K562 (cell line): ENCODE data around the gene TCF3. TPM values are rescaled to one million over a fixed set of nuclear protein-coding genes. Genes with fewer than 3 reads are reported as not detected.

Experiments used
- DACH1 ChIP-seq: fragments of 450-650 bp; IDR thresholded peaks from 2 replicates; pipeline ENCODE4 v1.6.1; 2018; ENCODE audit not compliant: partially characterized antibody
- FOXP1 ChIP-seq: sonication (generic); formaldehyde crosslinking; IDR thresholded peaks from 2 replicates; pipeline ENCODE4 v1.8.0; 2022; ENCODE audit warnings: mild to moderate bottlenecking, missing genetic modification reagents
- GTF2F1 ChIP-seq: IDR thresholded peaks from 2 replicates; pipeline ENCODE4 v1.6.1; 2011; ENCODE audit warnings: low read depth, low read length, improper control_type of control experiment
- HDAC2 ChIP-seq: fragments of 450-650 bp; IDR thresholded peaks from 2 replicates; pipeline ENCODE4 v1.6.1; 2016; ENCODE audit warnings: mild to moderate bottlenecking
- HDGF ChIP-seq: fragments of 450-650 bp; IDR thresholded peaks from 2 replicates; pipeline ENCODE4 v1.6.1; 2016
- HOMEZ ChIP-seq: fragments of 250-450 bp; sonication (Bioruptor Pico); IDR thresholded peaks from 2 replicates; pipeline ENCODE4 v1.4.0; 2020; ENCODE audit warnings: mild to moderate bottlenecking, moderate library complexity
- KDM5B ChIP-seq: fragments of 200-600 bp; sonication (generic); IDR thresholded peaks from 2 replicates; pipeline ENCODE4 v1.6.1; 2012; ENCODE audit warnings: low read depth, mild to moderate bottlenecking, moderate library complexity, low read length, control low read depth, inconsistent platforms; ENCODE audit not compliant: insufficient replicate concordance
- MCM2 ChIP-seq: fragments of 450-650 bp; IDR thresholded peaks from 2 replicates; pipeline ENCODE4 v1.6.1; 2017; ENCODE audit warnings: low read depth, mild to moderate bottlenecking
- MYBL2 ChIP-seq, 2 experiments: fragments of 450-650 bp in 1 of 2; sonication (generic) in 1 of 2; formaldehyde crosslinking in 1 of 2; IDR thresholded peaks; 2 replicates each; pipeline versions ENCODE4 v1.6.1 to v1.8.1; 2017 to 2022; ENCODE audit warnings: borderline replicate concordance in 1 of 2, inconsistent platforms in 1 of 2, low read depth in 1 of 2, mild to moderate bottlenecking in 1 of 2, missing genetic modification reagents in 1 of 2, moderate library complexity in 1 of 2
- NRF1 ChIP-seq, 2 experiments: fragments of 450-650 bp; IDR thresholded peaks in 1 of 2; conservative IDR thresholded peaks in 1 of 2; 2 replicates each; pipeline ENCODE4 v1.6.1; 2014; ENCODE audit warnings: mild to moderate bottlenecking in 2 of 2
- PHF8 ChIP-seq: fragments of 200-600 bp; sonication (generic); IDR thresholded peaks from 2 replicates; pipeline ENCODE4 v1.6.1; 2012; ENCODE audit warnings: mixed run types, mild to moderate bottlenecking, inconsistent platforms, low read length, moderate library complexity, borderline replicate concordance
- RCOR1 ChIP-seq, 2 experiments: IDR thresholded peaks; 2 replicates each; pipeline ENCODE4 v1.6.1; 2012; ENCODE audit warnings: low read depth in 2 of 2, low read length in 2 of 2, borderline replicate concordance in 1 of 2, improper control_type of control experiment in 1 of 2
- SNAPC5 ChIP-seq: fragments of 250-450 bp; sonication (Bioruptor Pico); IDR thresholded peaks from 2 replicates; pipeline ENCODE4 v1.8.0; 2021; ENCODE audit warnings: moderate library complexity, mild to moderate bottlenecking, inconsistent platforms
- TRIM24 ChIP-seq, 2 experiments: fragments of 450-650 bp; IDR thresholded peaks; 2 replicates each; pipeline ENCODE4 v1.6.1; 2016
- ZNF408 ChIP-seq: fragments of 250-450 bp; sonication (Bioruptor Pico); IDR thresholded peaks from 2 replicates; pipeline ENCODE4 v1.4.0; 2020; ENCODE audit warnings: low read depth, mild to moderate bottlenecking, moderate library complexity
- ZNF444 ChIP-seq: fragments of 250-450 bp; sonication (Bioruptor Pico); IDR thresholded peaks from 2 replicates; pipeline ENCODE4 v1.4.0; 2020; ENCODE audit warnings: mild to moderate bottlenecking, moderate library complexity
- ZNF57 ChIP-seq: fragments of 450-650 bp; formaldehyde crosslinking; IDR thresholded peaks from 2 replicates; pipeline ENCODE4 v1.4.0; 2020; ENCODE audit warnings: mild to moderate bottlenecking, moderate library complexity
- ZNF830 ChIP-seq: fragments of 250-450 bp; sonication (Bioruptor Pico); IDR thresholded peaks from 2 replicates; pipeline ENCODE4 v1.5.0; 2021; ENCODE audit warnings: mild to moderate bottlenecking
- polyA plus RNA-seq, 8 experiments: library from polyadenylated mRNA; depleted of rRNA in 4 of 8; stranded (reverse) in 5 of 8; unstranded in 3 of 8; fragments of >200 nt; fragmentation: Nextera tagmentation in 2 of 8; fragmentation: Illumina TruSeq in 1 of 8; extraction: Ambion mirVana in 2 of 8; extraction: Trizol in 1 of 8; gene quantifications; 2 replicates each; pipeline versions ENCODE4 v1.2.1 to v1.2.3, GENCODE V29; 2011 to 2014; ENCODE audit warnings: inconsistent platforms in 1 of 8, missing spikeins in 1 of 8
- total RNA-seq, 7 experiments: library from RNA; depleted of rRNA in 6 of 7; stranded (reverse); fragments of >200 nt in 6 of 7; fragmentation: Illumina TruSeq in 2 of 7; extraction: Trizol in 2 of 7; gene quantifications; 2 replicates each; pipeline versions ENCODE4 v1.2.1 to v1.2.3, GENCODE V29; 2011 to 2021; ENCODE audit warnings: low replicate concordance in 1 of 7
- TF ChIP-seq, protein P1 (sequence below): sonication (generic); formaldehyde crosslinking; IDR thresholded peaks from 2 replicates; pipeline ENCODE4 v1.9.0; 2022; ENCODE audit warnings: mild to moderate bottlenecking, missing genetic modification reagents
- TF ChIP-seq, protein P2 (sequence below), 3 experiments: fragments of 200-800 bp in 1 of 3; fragments of 250-450 bp in 1 of 3; fragments of 450-650 bp in 1 of 3; sonication (Bioruptor Pico) in 1 of 3; sonication (Bioruptor generic) in 1 of 3; formaldehyde crosslinking in 1 of 3; IDR thresholded peaks; 2 replicates each; pipeline versions ENCODE4 v1.6.1 to v1.8.0; 2016 to 2022; ENCODE audit warnings: mild to moderate bottlenecking in 2 of 3, missing genetic modification characterization in 2 of 3, missing compliant biosample characterization in 1 of 3, moderate library complexity in 1 of 3
- TF ChIP-seq, protein P3 (sequence below): fragments of 450-650 bp; IDR thresholded peaks from 2 replicates; pipeline ENCODE4 v1.6.1; 2016

The TCF3 gene
- total and polyA plus RNA-seq, 9 of the 15 experiments (the other 6 are each of a cell fraction or from before 2014, with no cell fraction given), result 5.6 to 259 (median 84.0) TPM

GRCh38 chr19:1690699-1691307 is 38.4 kb upstream of the TCF3 start (continued):
- no peak for TF ChIP-seq GTF2F1
- no peak for TF ChIP-seq MCM2
- no peak for TF ChIP-seq HOMEZ (CRISPR knock-in tag)
- TF ChIP-seq, protein P1, sequence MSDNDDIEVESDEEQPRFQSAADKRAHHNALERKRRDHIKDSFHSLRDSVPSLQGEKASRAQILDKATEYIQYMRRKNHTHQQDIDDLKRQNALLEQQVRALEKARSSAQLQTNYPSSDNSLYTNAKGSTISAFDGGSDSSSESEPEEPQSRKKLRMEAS (CRISPR knock-in tag), result peak; percentile 49; the same call in 1 of the 2 replicates
- TF ChIP-seq NRF1 (conservative IDR thresholded peaks at IDR 0.05 in 1 of 2, IDR thresholded peaks at IDR 0.05 in 1 of 2), result peak; percentile 23 to 44; a peak in 2 of 4 replicates
- peak; percentile 36 for TF ChIP-seq KDM5B
- TF ChIP-seq, protein P2, sequence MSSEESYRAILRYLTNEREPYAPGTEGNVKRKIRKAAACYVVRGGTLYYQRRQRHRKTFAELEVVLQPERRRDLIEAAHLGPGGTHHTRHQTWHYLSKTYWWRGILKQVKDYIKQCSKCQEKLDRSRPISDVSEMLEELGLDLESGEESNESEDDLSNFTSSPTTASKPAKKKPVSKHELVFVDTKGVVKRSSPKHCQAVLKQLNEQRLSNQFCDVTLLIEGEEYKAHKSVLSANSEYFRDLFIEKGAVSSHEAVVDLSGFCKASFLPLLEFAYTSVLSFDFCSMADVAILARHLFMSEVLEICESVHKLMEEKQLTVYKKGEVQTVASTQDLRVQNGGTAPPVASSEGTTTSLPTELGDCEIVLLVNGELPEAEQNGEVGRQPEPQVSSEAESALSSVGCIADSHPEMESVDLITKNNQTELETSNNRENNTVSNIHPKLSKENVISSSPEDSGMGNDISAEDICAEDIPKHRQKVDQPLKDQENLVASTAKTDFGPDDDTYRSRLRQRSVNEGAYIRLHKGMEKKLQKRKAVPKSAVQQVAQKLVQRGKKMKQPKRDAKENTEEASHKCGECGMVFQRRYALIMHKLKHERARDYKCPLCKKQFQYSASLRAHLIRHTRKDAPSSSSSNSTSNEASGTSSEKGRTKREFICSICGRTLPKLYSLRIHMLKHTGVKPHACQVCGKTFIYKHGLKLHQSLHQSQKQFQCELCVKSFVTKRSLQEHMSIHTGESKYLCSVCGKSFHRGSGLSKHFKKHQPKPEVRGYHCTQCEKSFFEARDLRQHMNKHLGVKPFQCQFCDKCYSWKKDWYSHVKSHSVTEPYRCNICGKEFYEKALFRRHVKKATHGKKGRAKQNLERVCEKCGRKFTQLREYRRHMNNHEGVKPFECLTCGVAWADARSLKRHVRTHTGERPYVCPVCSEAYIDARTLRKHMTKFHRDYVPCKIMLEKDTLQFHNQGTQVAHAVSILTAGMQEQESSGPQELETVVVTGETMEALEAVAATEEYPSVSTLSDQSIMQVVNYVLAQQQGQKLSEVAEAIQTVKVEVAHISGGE (CRISPR knock-in tag; IDR thresholded peaks at IDR 0.05), result no peak
- TF ChIP-seq FOXP1 (CRISPR knock-in tag), result 0 out of 2 replicates have a peak, but pooled peaks have one; percentile 52
- TF ChIP-seq, protein P3, sequence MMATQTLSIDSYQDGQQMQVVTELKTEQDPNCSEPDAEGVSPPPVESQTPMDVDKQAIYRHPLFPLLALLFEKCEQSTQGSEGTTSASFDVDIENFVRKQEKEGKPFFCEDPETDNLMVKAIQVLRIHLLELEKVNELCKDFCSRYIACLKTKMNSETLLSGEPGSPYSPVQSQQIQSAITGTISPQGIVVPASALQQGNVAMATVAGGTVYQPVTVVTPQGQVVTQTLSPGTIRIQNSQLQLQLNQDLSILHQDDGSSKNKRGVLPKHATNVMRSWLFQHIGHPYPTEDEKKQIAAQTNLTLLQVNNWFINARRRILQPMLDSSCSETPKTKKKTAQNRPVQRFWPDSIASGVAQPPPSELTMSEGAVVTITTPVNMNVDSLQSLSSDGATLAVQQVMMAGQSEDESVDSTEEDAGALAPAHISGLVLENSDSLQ, result 0 out of 2 replicates have a peak, but pooled peaks have one; percentile 24
- TF ChIP-seq SNAPC5 (CRISPR knock-in tag), result no peak
- TF ChIP-seq HDAC2, result peak; percentile 56; the same call in 1 of the 2 replicates
- TF ChIP-seq ZNF408, result no peak
- no peak for TF ChIP-seq TRIM24 (IDR thresholded peaks at IDR 0.05)
- TF ChIP-seq PHF8, result peak; percentile 22; the same call in 1 of the 2 replicates
- TF ChIP-seq MYBL2 (IDR thresholded peaks at IDR 0.05; ENCODE audit: low read depth), result no peak
- no peak for TF ChIP-seq MYBL2 (CRISPR knock-in tag; IDR thresholded peaks at IDR 0.05; ENCODE audit: borderline replicate concordance)
- TF ChIP-seq ZNF57 (CRISPR knock-in tag), result no peak
- TF ChIP-seq HDGF, result 0 out of 2 replicates have a peak, but pooled peaks have one; percentile 21
- no peak for TF ChIP-seq ZNF444
- TF ChIP-seq RCOR1 (IDR thresholded peaks at IDR 0.05; ENCODE audit: borderline replicate concordance in 1 of 2, low read depth in 2 of 2, low read length in 2 of 2), result no peak
- TF ChIP-seq ZNF830 (CRISPR knock-in tag), result no peak
- TF ChIP-seq DACH1, result no peak
